8988T (cell line): ENCODE data around the gene RNU5B-1.

ENCODE experiments used
- DNase-seq: peaks from one replicate; pipeline ENCODE4 v3.0.0; 2011

Gene RNU5B-1

DNA sequence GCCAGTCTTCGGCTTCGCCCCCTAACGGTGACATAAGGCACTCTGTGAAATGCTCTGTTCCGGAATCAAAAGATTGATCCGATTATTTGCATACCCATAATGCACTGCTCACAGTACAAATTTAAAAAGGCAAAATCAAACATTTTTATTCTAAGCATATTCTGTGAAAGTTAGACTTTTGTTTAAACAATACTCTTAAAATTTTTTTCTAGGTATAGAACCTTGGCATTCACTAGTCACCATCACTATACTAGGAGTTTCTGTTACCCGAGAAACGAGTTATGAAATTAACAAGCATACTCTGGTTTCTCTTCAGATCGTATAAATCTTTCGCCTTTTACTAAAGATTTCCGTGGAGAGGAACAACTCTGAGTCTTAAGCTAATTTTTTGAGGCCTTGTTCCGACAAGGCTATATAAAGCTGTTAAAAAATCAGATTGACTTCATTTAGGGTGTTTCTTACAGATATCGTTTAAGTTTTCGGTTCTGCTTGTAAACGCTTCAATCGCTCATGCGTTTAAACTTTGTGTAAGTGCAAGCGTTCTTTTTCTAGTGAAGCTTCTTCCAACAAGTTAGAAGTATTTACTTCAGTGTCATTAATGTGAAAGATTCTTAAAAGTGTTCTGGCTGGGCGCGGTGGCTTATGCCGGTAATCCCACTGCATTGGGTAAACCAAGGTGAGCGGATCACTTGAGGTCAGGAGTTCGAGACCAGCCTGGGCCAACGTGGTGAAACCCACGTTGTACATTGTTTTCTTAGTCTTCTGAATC is at the start of gene RNU5B-1:
TSS of gene RNU5B-1 (plus strand) at position 297 of the 769 bp plus-strand sequence.
- no peak for DNase-seq

DNA sequence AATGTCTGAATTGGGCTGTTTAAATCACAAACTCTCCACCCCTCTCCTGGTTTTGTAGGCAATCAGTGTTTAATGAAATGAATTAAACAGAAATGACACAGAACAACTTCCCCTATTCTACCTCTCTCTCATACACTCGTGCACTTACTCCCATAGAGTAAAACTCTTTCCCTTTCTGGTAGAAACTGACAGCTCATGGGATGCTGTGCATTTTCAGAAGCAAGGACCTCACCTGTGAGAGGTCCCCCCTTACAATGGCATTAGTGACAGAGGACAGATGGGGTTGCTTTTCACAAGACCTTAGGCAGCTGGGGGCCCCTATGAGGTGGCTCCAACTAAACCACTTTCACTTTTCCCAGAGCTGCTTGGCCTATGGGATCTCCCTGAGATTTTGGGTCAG is 49.7 kb upstream of the RNU5B-1 start:
- DNase-seq: no peak

DNA sequence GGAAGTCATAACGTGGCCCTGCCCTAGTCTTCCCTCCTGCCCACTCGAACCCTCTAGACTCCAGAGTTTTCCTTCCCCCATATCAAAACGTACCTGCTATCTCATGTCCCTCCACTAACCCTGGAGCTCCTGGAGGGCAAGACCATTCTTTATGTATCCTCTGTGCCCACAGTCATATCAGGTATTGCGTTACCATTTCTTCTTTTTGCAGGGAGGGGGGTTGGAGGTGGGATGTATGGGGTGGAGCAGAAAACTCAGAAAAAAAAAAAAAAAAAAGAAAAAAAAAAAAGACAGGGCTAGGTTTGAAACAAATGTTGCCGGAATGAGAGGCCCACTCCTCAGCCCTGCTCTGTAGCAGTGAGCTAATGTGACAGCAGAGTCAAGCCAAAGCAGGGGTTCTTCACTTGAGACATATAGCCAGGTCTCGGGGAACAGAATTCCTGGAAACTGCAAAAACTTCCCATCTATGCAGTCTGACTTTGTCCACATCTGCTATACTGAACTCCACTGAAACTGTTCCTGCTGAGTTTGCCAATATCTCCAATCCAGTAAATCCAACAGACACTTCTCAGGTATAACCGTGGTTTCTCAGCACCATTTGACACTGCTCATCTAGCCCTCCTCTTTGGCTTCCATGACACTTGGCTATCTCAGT is 48.9 kb upstream of the RNU5B-1 start:
- no peak for DNase-seq

DNA sequence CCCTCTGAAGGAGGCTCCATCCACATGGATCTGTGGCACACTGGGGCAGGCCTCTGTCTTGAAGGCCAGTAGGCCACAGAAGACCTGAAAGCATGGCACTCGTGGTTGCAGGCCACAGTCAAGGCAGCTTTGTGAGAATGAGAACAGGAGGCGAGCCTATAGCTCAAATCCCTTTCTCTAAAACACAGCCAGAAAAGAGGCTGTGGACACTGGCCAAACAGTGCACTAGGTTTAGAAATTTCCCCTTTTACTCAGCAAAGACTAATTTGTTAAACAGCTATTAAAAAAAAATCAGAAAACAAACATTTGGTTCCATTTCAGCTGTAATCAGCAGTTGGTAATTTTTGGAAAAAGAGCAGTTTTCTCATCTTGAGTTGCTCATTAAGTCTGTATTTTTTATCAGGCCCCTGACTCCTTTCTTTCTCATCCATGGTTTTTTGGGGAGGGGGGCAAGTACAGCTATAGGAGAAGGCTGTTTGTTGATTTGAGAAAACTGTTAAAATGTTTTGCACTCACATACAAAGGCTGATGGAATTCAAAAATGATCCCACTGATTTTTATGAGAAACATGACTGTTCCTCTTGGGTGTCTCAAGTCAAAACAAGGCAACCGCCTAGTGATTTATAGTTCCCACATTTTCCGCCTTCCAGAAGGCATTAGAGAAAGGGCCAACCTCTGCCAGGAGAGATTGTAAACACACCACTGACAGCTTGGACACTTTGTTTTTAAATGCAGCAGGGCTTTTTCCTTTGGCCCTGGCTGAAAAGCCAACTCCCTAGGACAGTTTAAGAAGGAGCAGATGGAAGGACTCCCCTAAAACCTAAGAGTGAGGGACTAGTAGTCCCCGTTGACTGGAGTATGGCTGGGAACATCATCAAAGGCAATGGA is 45.9 kb upstream of the RNU5B-1 start:
- DNase-seq: no peak

DNA sequence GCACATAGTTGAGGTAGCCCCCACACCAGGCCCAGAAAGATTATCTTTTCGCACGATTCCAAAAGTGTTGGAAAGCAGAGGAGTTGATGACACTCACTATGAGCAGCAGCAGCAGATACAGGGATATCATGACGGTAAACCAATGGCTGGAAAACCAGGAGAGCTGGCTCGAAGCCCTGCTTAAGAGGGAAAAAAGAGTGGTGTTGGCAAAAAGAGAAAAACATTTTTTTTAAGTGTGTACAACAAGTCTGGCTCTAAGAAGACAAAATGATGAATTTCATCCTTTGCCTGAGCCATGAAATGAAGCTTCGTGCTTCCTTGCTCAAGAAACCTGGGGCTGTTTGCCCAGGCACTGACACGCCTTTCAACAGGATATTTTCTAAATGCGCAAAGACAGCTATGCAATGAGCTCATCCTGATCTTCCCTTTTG is 45.1 kb upstream of the RNU5B-1 start:
- no peak for DNase-seq

DNA sequence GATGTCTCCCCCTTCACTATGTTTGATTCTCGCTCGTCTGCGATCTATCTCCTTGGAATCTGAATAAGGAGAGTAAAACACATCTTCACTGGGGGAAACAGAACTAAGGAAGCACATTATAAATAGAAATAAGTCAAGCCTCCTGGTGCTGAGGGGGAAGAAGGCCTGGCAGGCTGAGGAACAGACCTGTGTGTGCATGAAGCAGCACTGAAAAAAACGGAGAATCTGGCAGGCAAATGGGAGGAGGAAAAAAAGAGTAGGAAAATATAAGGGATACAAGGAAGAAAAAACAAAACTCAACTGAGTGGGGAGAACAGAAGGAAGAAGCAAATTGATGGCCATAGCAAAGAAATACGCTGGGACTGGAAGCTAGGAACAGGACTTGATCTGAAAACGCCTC is 43.5 kb upstream of the RNU5B-1 start:
- DNase-seq: no peak

DNA sequence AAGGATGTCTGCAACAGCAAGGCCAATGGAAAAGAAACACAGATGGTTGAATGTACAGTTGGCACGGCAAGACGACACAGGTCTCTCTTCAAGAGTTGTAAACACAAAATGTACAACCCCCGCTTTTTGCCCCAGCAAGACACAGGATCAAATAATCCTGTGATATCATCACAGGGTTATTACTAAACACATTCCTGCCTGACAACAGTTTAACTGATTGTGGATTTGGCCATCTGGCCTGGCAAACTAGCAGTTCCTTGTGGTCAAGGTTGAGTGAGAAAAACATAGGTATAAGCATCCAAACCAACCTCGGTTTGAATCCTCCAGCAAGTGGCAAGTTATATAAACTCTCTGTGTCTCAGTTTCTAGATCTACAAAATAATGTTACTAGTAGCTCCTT is 41.2 kb upstream of the RNU5B-1 start:
- DNase-seq: no peak

DNA sequence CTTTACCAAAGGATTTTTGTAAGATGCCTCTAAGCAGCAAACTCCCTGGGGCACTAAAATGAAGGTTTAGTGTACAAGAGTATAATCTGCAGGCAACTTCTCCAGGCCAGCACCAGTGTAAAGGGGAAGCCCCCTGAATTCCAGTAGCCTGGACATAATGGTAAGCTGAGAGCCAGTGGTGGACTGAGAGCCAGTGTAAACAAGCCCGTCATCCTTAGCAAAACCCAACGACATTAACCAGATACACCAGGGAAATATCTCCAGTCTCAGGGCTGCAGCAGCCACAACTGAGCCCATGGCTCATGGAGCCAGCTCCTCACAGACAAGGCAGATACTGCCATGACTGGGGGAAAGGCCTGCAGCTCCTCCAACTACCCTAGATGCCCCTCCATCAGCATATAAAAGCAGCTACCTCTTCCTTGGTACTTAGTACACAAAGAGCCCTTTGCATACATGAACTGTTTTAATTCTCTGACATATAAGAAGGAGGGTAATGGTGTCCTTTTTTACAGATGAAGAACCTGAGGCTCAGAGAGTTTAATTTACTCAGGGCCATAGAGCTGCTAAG is 39.5 kb upstream of the RNU5B-1 start:
- DNase-seq: no peak

DNA sequence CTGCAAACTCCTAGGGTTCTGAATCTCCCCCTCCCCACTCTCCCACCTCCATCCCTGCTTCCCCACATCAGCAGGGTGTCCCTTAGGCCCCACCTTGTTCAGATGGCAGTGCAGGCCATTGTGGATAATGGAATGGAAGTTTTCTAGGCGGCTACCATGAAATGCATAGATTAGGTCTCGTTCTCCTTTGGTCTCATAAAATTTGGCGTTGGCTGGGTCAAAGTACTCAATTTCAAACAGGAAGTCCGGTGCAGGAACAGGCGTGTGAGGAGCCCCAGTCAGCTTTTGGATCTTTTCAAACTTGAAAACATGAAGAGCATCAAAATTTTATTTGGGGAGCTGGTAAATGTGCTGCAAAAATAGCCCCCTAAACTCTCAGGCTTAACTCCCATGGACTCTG is 38.0 kb upstream of the RNU5B-1 start:
- no peak for DNase-seq

DNA sequence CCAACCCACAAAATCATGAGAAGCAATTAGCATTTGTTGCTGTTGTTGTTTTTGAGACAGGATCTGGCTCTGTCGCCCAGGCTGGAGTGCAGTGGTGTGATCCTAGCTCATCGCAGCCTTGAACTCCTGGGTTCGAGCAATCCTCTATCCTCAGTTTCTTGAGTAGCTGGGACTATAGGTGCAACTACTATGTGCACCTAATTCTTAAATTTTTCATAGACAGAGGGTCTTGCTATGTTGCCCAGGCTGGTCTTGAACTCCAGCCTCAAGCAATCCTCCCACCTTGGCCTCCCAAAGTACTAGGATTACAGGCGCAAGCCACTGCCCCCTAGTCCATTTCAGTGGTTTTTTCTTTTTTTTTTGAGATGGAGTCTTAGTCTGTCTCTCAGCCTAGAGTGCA is 36.1 kb upstream of the RNU5B-1 start:
- DNase-seq: no peak

DNA sequence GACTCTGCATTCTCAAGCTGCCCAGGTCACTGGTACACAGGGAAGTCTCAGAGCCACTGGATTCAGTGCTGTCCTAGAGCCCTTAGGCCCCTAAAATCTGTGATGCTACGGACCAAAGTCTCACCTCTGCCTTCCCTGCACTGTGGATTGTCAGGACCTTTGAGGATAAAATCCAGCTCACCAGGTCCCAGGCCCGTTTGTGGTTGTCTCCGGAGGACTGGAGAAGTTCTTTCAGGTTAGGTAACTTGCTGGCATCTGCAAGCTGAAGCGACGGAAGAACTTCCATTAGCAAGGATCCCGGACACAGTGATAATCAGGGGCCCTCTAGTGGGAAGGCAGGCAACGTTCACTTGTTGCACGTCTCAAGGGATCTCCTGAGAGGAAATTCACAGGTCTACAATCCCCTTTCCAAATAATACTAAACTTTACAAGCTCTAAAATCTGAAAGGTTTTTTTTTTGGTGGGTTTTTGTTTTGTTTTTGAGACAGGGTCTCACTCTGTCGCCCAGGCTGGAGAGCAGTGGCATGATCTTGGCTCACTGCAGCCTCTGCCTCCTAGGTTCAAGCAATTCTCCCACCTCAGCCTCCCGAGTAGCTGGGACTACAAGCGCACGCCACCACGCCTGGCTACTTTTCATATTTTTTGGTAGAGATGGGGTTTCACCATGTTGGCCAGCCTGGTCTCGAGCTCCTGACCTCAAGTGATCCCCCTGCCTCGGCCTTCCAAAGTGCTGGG is 33.5 kb upstream of the RNU5B-1 start:
- DNase-seq: peak; percentile 35

DNA sequence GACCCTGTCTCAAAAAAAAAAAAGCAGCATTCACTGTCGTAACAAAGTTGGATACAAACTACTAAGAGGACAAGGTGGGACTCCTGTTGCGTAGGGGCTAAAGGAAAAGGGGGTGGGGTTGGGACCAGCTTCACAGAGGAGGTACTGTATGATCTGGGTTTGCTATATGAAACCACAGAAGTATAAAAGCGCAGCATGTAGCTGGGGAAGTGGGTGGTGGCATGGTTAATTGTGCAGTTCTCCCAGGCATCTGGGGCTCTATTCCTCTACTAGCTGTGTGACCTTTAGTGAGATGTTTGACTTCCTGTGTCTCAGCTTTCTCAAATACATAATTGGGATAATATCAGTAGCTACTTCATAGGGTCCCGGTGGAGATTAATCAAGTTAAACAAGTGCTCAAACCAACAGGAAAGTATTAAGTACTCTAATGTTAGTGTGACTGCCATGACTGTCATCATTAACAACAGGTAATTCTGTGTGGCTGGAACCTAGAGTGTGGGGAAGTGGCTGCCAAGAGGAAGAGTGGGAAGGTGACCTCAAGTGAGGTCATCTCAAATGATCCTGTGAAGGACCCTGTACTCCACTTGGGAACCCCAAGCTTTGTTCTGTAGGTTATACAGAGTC is 29.3 kb upstream of the RNU5B-1 start:
- no peak for DNase-seq

DNA sequence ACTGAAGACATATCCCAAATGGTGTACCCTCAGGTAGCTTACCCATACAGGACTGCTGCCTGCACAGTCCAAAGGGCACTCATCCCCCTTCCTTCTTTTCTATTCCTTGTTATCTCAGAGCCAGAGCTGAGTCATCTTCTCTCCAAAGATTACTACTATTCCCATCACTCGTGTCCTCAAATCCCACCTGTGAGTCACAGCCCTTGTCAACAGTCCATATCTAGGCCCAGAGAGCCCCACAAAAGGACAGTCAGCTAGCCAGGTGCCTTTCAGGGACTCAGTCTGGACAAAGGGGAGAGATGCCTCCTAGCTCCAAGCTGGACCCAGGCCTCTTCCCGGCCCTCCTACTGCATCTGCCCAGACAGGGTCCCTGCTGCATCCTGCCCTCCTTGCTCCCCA is 28.8 kb upstream of the RNU5B-1 start:
- DNase-seq: no peak

DNA sequence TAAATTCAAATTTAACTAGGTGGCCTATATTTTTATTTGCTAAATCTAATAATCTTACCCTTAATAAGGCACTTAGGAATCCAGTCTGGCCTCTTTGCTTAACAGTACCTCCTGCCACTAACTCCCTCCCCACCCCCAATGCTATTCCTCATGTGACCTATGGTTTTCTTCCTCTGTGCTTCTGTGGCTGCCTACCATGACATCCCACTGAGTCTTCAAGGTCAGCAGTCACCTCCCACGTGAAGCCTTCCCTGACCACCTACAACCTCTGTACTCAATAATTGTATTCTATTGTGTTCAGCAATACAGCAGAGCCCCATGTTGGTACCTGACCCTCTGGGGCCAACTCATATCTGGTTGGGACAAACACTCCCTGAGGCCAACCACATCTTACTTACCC is 27.5 kb upstream of the RNU5B-1 start:
- DNase-seq: no peak

DNA sequence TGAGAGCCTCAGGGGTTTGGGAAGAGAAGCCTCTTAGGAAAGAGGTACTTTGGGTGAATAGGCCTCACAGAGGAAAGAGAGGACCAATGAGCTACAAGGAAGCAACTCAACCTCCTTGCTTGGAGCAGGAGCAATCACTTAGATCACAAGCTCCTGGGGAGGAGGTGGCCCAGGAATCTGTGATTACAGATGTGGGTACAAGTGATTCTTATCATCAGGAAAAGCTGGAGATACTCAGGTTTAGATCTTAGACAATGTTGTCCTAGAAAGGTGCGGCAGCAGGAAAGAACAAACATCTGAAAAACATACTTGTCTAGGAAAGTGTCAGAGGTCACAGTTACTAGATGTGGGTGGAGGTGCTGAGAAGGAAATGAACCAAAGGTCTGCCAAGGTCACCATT is 26.0 kb upstream of the RNU5B-1 start:
- DNase-seq: no peak

DNA sequence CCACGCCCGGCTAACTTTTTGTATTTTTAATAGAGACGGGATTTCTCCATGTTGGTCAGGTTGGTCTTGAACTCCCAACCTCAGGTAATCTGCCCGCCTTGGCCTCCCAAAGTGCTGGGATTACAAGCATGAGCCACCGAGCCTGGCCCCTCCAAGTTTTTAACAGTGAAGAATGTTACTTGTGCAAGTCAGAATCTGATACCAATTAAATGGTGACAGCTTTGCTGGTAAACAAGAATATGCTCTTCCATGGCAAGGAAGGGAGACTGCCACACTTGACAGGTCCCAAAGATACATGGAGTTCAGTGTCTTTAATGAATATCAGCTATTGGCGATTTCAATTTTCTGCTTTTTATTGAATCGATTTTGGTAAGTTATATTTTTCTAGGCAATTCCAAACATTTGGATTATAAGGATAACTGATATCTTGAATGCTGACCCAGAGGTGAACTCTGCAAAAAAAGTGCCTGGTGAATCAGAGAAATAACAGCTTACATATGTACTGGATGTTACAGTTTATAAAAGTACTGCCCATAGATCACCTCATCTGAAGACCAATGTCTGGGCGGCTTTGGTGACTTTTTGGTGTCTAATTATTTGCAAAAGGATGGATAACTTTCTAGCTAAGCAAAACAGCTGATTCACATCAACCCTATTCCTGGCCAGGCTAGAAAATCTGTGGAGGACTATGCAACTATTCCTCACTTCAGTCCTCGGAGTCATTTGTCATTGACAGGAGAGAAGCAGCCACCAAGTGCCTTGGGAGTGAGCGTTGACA is 19.0 kb upstream of the RNU5B-1 start:
- DNase-seq: no peak

DNA sequence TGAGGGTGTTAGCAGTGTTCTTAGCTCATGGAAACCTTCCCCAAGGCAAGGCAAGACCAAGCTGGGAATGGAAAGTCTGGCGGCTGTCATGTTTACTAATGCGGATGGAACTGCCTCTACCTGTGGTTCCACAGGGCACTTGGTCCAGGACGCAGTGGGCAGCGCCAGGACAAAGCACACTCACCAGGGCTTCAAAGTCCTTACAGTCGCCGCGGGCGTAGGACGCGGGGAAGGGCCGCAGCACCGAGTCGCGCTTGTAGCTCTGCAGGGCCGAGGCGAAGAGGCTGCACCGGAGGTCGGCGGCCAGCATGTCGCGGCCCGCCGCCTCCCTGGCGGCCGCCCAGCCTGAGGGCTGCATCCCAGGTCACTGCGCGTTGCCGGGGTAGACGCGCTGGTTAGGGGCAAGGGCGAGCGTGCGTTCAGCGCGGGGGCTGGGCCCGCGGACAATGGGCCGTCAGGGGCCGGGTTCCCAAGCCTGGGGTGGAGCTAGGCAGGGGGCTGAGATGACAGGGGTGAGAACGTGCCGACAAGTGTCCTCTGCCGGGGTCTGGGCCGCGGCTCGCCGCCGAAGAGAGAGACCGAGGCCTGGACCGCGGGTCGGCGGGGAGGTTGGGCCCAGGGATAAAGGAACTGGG is 18.3 kb upstream of the RNU5B-1 start:
- DNase-seq: no peak

DNA sequence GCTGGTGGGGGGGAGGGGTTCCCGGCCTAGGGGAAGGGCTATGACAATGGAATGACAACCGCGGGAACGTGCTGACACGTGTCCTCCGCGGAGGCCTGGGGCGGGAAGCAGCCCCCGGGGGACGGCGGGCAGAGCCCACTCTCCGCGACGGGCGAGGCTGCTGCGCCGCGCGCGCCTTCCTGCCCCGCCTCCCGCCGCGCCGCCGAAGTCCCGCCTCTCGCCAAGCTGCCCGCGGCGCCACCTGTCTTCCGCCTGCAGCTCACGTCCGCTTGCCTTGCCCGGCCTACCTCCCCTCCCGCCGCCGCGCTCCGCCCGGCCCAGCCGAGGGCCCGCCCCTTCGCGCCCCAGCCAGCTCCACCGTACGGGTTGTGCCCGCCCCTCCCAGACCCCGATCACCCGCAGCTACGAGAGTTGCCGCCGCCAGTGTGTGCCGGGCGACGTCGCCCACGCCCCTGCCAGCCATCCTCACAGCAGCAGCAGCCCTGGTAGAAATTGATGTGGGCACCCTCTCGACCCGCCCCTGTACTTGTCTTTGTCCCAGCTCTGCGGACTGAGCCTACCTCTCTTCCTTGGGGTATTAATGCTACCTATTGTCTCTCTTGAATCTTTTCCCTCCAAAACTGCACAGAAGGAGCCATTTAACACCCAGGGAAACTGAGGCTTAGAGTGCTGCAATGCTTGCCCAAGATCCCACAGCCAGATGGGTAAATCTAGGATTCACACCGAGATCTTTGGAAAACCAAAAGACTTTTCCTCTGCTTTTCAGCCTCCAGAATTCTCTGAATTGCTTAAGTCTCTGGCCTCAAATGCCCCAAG is 17.6 kb upstream of the RNU5B-1 start, which contains the start of gene PARP16:
TSS of gene PARP16 (minus strand) at position 180 of the 816 bp plus-strand sequence. CDS start 457 bp downstream, outside the sequence.
- peak; percentile 57 for DNase-seq

DNA sequence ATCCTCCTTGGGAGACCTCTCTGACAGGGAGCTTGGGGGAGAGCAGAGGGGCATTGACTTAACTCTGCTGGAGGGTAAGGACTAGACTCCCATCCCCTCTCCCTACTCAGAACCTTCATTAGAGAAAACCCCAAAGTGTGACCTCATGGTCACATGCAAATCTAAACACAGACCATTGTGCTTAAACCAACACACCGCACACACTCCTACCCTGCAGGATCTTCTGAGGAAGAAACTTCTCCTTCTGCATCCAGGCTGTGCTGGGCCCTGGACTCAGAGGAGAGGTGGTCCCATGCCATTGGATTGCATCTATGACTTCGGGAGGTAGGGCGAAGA is 17.0 kb upstream of the RNU5B-1 start:
- no peak for DNase-seq
